Measurements from ENCODE around the gene ZNF536. TPM values are rescaled to one million over a fixed set of nuclear protein-coding genes. Genes with fewer than 3 reads are reported as not detected.

Gene ZNF536
- total and polyA plus RNA-seq, 2 donors (not counting 1 experiment from before 2014, with no cell fraction given) = not detected

DNA sequence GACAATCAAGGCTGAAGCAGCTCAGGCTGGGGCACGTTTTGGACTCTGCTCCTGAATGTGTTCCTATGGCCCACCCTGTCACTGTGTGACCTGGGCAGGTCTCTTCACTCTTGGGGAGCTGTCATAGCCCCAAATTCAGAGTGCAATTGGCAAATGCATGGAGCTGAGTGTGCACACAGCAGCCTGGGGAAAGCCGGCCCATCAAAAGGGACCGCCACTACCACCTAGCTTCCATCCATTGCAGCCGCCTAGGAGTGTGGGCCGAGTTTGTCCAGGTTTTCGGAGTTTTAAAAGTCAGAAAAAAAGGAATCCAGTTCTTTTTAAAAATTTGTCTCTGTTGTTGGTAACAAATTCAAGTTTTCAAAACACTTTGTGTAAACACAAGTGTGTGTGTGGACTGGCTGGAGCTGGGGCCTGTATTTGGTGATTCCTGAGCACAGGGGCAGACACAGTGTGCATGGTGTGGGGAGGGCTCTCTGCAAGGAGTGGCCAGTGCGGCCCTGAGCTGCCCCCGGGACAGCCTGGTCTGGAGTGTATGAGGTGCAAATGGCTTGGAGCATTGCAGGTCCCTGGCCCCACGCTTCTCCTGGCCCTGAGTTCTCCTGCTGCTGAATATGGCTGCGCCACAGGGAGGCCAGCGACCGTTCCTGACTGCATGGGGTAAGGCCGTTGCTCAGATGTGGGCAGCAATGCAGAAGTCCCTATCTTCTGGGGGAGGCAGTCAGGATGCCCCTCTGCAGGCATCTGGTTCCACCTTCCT, 13.2 kb upstream of the ZNF536 start:
- no peak overlapping the region for H3K4me3 Mint-ChIP-seq
- H3K9ac ChIP-seq (ENCODE audit: low read length) = no peak overlapping the region
- H3K4me3 ChIP-seq (ENCODE audit: control extremely low read depth in 1 of 5, extremely low read depth in 1 of 5, insufficient read depth in 1 of 5, low read depth in 2 of 5, low read length in 4 of 5) = no peak overlapping the region
- ChIA-PET POLR2A (no interaction called here), CTCF (no interaction called here)
- H2AFZ ChIP-seq (ENCODE audit: insufficient read depth, low read depth, low read length, poor library complexity, severe bottlenecking) = no peak overlapping the region
- H3K4me1 ChIP-seq (ENCODE audit: control insufficient read depth in 2 of 2, insufficient read depth in 2 of 2, low read length in 2 of 2) = no peaks in the 10 kb centered on the region
- no peaks in the 10 kb centered on the region for H3K4me1 Mint-ChIP-seq
- H3K4me2 ChIP-seq (replicated peaks; ENCODE audit: low read depth, low read length, poor library complexity, severe bottlenecking) = no peak overlapping the region
- peaks cover 0 to 7% (median 0%) of the 10 kb centered on the region in 3 donors for H3K9me3 ChIP-seq (ENCODE audit: control extremely low read depth in 1 of 3, control insufficient read depth in 2 of 3, insufficient read depth in 1 of 3, low read length in 2 of 3)
- no peak overlapping the region for H3K27ac Mint-ChIP-seq
- WGBS (ENCODE audit: insufficient coverage) = 68% methylated on average over 13 of the region's 13 CpGs
- ATAC-seq (ENCODE audit: low read depth) = no peak
- H4K20me1 ChIP-seq (ENCODE audit: control insufficient read depth, insufficient read depth, low read length, poor library complexity, severe bottlenecking) = no peaks in the 10 kb centered on the region
- intact Hi-C loops (cut with micrococcal nuclease) = no loop called here
- no peaks in the 10 kb centered on the region for H3K79me2 ChIP-seq (ENCODE audit: control insufficient read depth, insufficient read depth, low read length)
- H3K27me3 ChIP-seq (replicated peaks in 1 of 4; ENCODE audit: control extremely low read depth in 1 of 4, control insufficient read depth in 3 of 4, insufficient read depth in 4 of 4, low read length in 3 of 4) = peaks cover 0 to 7% (median 0%) of the 10 kb centered on the region in 4 experiments
- H3K9me3 Mint-ChIP-seq (ENCODE audit: insufficient read depth) = no peaks in the 10 kb centered on the region
- no peak for DNase-seq
- peaks cover 8% of the 10 kb centered on the region for H3K27me3 Mint-ChIP-seq
- no peak overlapping the region for H3K27ac ChIP-seq (ENCODE audit: low read length in 2 of 2)
- TF ChIP-seq EZH2 (IDR thresholded peaks at IDR 0.05; ENCODE audit: borderline replicate concordance, insufficient read depth, low read depth, low read length, poor library complexity, severe bottlenecking) = no peak
- TF ChIP-seq, protein P1, sequence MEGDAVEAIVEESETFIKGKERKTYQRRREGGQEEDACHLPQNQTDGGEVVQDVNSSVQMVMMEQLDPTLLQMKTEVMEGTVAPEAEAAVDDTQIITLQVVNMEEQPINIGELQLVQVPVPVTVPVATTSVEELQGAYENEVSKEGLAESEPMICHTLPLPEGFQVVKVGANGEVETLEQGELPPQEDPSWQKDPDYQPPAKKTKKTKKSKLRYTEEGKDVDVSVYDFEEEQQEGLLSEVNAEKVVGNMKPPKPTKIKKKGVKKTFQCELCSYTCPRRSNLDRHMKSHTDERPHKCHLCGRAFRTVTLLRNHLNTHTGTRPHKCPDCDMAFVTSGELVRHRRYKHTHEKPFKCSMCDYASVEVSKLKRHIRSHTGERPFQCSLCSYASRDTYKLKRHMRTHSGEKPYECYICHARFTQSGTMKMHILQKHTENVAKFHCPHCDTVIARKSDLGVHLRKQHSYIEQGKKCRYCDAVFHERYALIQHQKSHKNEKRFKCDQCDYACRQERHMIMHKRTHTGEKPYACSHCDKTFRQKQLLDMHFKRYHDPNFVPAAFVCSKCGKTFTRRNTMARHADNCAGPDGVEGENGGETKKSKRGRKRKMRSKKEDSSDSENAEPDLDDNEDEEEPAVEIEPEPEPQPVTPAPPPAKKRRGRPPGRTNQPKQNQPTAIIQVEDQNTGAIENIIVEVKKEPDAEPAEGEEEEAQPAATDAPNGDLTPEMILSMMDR (IDR thresholded peaks at IDR 0.05) = no peak
- no peaks in the 10 kb centered on the region for H3K36me3 ChIP-seq (replicated peaks in 1 of 2; ENCODE audit: control extremely low read depth in 1 of 2, control insufficient read depth in 1 of 2, extremely low read depth in 1 of 2, insufficient read depth in 2 of 2, low read length in 1 of 2)

DNA sequence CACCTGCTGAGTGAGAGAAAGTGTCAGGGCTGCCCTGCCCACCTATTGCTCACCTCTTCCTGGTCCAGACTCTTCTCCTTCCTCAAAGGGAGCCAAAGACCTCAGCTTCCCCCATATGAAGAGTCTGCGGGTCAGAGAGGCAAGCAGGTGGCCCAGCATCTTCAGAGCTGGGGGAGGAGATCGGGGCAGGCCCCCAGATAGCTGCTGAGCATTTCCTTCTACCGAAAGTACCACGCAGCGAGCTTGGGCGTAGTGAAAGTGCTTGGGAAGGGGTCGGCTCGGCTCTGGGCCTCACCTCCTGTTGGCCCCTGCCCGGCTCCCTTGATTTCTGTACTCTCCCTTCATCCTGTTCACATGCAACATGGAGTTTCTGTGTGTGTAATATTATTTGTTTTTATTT, 12.2 kb upstream of the ZNF536 start:
- DNase-seq = no peak
- no peaks in the 10 kb centered on the region for H4K20me1 ChIP-seq (ENCODE audit: control insufficient read depth, insufficient read depth, low read length, poor library complexity, severe bottlenecking)

More for the DNA sequence above, 12.2 kb upstream of the ZNF536 start:
- Histone ChIP-seq H3K4me2 (replicated peaks; ENCODE audit: low read depth, low read length, poor library complexity, severe bottlenecking) (no peak overlapping the region), H3K27me3 (replicated peaks in 1 of 4; ENCODE audit: control extremely low read depth in 1 of 4, control insufficient read depth in 3 of 4, insufficient read depth in 4 of 4, low read length in 3 of 4) (peaks cover 0 to 7% (median 0%) of the 10 kb centered on the region in 4 experiments), H3K9ac (ENCODE audit: low read length) (no peak overlapping the region), H3K4me1 (ENCODE audit: control insufficient read depth in 2 of 2, insufficient read depth in 2 of 2, low read length in 2 of 2) (no peaks in the 10 kb centered on the region), H3K36me3 (replicated peaks in 1 of 2; ENCODE audit: control extremely low read depth in 1 of 2, control insufficient read depth in 1 of 2, extremely low read depth in 1 of 2, insufficient read depth in 2 of 2, low read length in 1 of 2) (no peaks in the 10 kb centered on the region), H3K27ac (ENCODE audit: low read length in 2 of 2) (no peak overlapping the region), H3K4me3 (ENCODE audit: control extremely low read depth in 1 of 5, extremely low read depth in 1 of 5, insufficient read depth in 1 of 5, low read depth in 2 of 5, low read length in 4 of 5) (no peak overlapping the region), H2AFZ (ENCODE audit: insufficient read depth, low read depth, low read length, poor library complexity, severe bottlenecking) (no peak overlapping the region), H3K79me2 (ENCODE audit: control insufficient read depth, insufficient read depth, low read length) (no peaks in the 10 kb centered on the region), H3K9me3 (ENCODE audit: control extremely low read depth in 1 of 3, control insufficient read depth in 2 of 3, insufficient read depth in 1 of 3, low read length in 2 of 3) (peaks cover 0 to 7% (median 0%) of the 10 kb centered on the region in 3 donors)
- H3K27ac Mint-ChIP-seq = no peak overlapping the region
- no peak overlapping the region for H3K4me3 Mint-ChIP-seq
- H3K27me3 Mint-ChIP-seq = peaks cover 8% of the 10 kb centered on the region
- ATAC-seq (ENCODE audit: low read depth) = no peak
- 56% methylated on average over 3 of the region's 9 CpGs for WGBS (ENCODE audit: insufficient coverage)
- TF ChIP-seq, protein P1 (IDR thresholded peaks at IDR 0.05) = no peak
- no peak for TF ChIP-seq EZH2 (IDR thresholded peaks at IDR 0.05; ENCODE audit: borderline replicate concordance, insufficient read depth, low read depth, low read length, poor library complexity, severe bottlenecking)
- CTCF ChIA-PET = no interaction called here
- intact Hi-C loops (cut with micrococcal nuclease) = no loop called here
- POLR2A ChIA-PET = no interaction called here
- H3K4me1 Mint-ChIP-seq = no peaks in the 10 kb centered on the region
- H3K9me3 Mint-ChIP-seq (ENCODE audit: insufficient read depth) = no peaks in the 10 kb centered on the region

All from B cell (primary cell).